ENCODE results near the gene SPOPL. TPM values are rescaled to one million over a fixed set of nuclear protein-coding genes. Genes with fewer than 3 reads are reported as not detected.
A peak's percentile ranks its signal among the peaks of the same experiment; 100 is the strongest.
"Not testable (repeated sequence)": the region's sequence is repeated elsewhere in the genome, so short reads cannot be mapped to it uniquely, and the experiment has no call there.

The SPOPL gene
- total RNA-seq, 2 donors from 2014 or later = 12.8 to 15.6 TPM

DNA sequence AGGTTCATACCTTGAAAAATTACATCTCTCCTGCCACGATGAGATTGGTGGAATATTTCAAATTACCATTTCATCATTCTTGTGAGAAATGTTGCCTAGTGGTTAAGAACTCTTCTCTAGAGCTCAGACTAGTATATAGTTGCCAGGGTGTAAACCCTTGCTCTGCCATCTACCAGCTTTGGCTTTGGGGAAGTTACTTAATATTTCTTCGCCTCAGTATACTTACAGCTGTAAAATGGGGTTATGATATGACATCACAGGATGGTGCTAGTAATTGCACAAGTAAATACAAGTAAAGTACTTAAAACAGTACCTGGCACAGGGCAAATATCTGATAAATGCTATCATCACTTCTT, 1.5 kb downstream of the SPOPL start:
- Mint-ChIP-seq H3K36me3 (ENCODE audit: low read depth) (peaks cover 12% of the 10 kb centered on the region), H3K27me3 (no peaks in the 10 kb centered on the region), H3K4me3 (peak overlapping the region; percentile 96), H3K4me1 (peaks cover 28% of the 10 kb centered on the region), H3K9me3 (no peaks in the 10 kb centered on the region), H3K27ac (peak overlapping the region; percentile 97)
- peak; percentile 71 for ATAC-seq (replicated peaks)

DNA sequence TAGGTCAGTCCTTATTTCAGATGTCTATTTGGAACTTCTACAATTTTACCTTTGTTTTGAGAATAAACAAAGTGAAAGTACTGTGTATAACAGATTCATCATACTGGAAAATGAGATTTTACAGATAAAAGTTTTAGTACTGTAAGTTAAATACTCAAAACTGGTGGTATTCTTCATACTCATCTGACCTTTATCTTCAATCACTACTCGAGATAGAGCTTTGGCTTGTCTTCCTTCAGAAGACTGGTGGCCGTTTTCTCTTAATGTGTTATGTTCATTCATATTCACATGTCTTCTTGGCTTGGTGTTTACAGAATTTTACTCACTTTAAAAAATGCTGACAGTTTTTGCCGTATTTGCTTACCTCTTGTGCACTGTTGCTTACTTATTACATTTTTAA, 2.1 kb downstream of the SPOPL start:
- H3K4me1 Mint-ChIP-seq = peaks cover 28% of the 10 kb centered on the region
- peak overlapping the region; percentile 96 for H3K4me3 Mint-ChIP-seq
- H3K36me3 Mint-ChIP-seq (ENCODE audit: low read depth) = peaks cover 12% of the 10 kb centered on the region
- H3K27me3 Mint-ChIP-seq = no peaks in the 10 kb centered on the region
- no peaks in the 10 kb centered on the region for H3K9me3 Mint-ChIP-seq
- peak overlapping the region; percentile 97 for H3K27ac Mint-ChIP-seq
- peak; percentile 30 for ATAC-seq (replicated peaks)

DNA sequence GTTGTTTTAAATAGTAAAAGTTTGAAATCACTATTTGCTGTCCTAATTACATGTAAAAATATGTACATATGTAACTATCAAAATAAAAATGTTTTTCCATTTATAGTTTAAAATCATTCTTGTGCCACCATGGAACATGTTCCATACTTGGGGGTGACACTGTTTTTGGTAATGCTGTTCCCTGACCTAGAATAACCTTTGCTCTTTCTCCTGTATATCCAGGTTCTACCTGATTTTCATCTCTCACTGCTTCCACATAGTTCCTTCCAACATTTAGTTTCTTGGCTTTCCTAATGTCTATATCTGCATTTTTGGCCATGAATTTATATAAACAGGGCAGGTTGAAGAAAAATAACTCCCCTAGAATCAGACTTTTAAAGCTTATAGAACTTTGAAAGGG, 2.5 kb downstream of the SPOPL start:
- ATAC-seq (replicated peaks) = no peak
- Mint-ChIP-seq H3K36me3 (ENCODE audit: low read depth) (peaks cover 12% of the 10 kb centered on the region), H3K27me3 (no peaks in the 10 kb centered on the region), H3K9me3 (no peaks in the 10 kb centered on the region), H3K4me3 (peak overlapping the region; percentile 96), H3K4me1 (peaks cover 28% of the 10 kb centered on the region), H3K27ac (peak overlapping the region; percentile 97)

DNA sequence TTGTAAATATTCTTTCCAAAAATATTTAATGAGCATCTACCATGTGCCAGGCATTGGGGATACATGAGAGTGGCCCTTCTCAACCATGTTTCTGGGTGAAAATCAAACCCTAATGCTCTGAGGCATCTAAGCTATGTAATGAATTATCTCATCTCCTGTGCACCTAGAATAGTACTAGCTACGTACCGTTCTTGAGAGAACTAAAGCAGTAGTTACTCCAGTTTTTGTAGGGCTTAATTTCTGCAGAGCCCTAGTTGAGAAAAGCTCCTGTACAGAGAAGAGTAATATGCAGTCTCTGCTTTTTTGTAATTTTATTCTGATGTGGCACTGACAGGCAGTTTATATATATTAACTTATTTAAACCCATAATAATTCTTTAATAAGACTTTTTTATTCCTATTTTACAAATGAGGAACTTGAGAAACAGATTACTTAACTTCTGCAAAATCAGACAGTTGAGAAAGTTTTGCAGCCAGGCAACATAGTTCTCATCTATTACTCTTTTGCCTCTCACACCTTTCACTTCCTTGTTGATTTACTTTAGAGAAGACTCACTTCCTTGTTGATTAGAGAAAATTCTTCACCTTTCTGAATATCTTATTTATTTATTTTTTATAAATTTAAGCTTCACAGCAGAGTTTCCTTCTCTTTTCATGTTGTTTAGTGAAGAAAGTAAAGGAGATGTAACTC, 3.1 kb downstream of the SPOPL start:
- H3K27me3 Mint-ChIP-seq = no peaks in the 10 kb centered on the region
- H3K36me3 Mint-ChIP-seq (ENCODE audit: low read depth) = peaks cover 15% of the 10 kb centered on the region
- H3K9me3 Mint-ChIP-seq = no peaks in the 10 kb centered on the region
- H3K4me3 Mint-ChIP-seq = peak overlapping the region; percentile 96
- peaks cover 31% of the 10 kb centered on the region for H3K4me1 Mint-ChIP-seq
- ATAC-seq (replicated peaks) = no peak
- H3K27ac Mint-ChIP-seq = peak overlapping the region; percentile 97

DNA sequence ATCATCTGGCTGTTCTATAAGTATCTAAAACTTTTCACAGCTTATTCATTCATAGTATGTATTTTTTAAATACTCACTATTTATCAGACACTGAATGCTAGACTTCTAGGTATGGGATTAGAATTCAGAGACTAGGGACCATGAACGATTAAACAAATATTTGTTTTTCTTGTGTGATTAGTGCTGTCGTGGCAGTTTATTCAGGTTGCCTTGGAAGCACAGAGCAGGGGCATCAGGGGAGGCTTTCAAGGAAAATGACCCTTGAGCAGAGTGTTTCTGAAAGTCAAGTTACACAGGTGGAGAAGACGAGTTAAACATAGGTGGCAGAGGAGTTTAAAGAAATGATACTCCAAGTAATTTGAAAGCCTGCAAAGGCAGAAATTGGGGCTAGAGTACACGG, 5.7 kb downstream of the SPOPL start:
- Mint-ChIP-seq H3K4me3 (no peak overlapping the region), H3K4me1 (peaks cover 39% of the 10 kb centered on the region), H3K27ac (no peak overlapping the region), H3K36me3 (ENCODE audit: low read depth) (peaks cover 16% of the 10 kb centered on the region), H3K9me3 (no peaks in the 10 kb centered on the region), H3K27me3 (no peaks in the 10 kb centered on the region)
- ATAC-seq (replicated peaks) = no peak

DNA sequence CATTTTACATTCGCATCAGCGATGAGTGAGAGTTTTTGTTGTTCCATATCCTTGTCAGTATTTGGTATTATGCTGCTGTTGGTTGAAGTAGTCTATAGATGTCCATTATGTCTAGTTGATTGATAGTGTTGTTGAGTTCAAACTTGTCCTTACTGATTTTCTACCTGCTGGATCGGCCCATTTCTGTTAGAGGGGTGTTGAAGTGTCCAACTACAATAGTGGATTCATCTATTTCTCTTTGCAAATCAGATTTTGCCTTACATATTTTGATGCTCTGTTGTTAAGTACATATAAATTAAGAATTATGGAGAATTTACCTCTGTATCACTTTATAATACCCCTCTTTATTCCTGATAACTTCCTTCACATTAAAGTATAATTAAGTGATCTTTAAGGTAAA, 8.7 kb downstream of the SPOPL start:
- Mint-ChIP-seq H3K4me1 (peaks cover 41% of the 10 kb centered on the region), H3K9me3 (no peaks in the 10 kb centered on the region), H3K27ac (no peak overlapping the region), H3K4me3 (no peak overlapping the region), H3K36me3 (ENCODE audit: low read depth) (peaks cover 12% of the 10 kb centered on the region), H3K27me3 (no peaks in the 10 kb centered on the region)
- no peak for ATAC-seq (replicated peaks)

DNA sequence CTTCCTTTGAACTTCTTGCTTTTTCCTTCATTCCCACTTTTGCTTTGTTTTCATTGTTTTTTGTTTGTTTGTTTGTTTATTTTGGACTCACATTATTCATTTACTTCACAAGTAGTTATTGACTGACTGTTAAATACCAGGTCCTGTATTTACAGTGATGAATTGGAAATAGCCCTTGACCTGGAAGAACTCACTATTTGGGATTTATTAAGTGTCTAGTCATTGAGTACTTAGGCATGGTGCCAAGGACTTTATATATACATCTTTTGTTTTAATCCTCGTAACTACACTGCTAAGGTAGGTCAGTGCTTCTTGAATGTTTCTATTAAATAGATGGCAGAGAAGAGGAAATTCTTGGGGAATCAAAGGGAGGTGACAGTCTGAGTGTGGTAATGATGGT, 11.1 kb downstream of the SPOPL start:
- no peak for ATAC-seq (replicated peaks)
- Mint-ChIP-seq H3K9me3 (no peaks in the 10 kb centered on the region), H3K27ac (no peak overlapping the region), H3K4me1 (peaks cover 38% of the 10 kb centered on the region), H3K36me3 (ENCODE audit: low read depth) (peaks cover 12% of the 10 kb centered on the region), H3K27me3 (no peaks in the 10 kb centered on the region), H3K4me3 (no peak overlapping the region)

DNA sequence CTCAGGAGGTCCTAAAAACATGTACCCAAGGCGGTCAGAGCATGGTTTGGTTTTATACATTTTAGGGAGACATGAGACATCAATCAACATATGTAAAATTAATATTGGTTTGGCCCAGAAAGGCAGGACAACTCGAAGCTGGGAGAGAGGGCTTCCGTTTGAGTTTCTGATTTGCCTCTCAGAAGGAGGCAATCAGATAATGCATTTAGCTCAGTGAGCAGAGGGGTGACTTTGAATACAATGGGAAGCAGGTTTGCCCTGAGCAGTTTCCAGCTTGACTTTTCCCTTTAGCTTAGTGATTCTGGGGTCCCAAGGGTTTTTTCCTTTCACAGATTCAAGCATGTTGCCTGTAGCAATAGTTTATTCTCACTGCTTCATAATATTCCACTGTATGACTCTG, 12.6 kb downstream of the SPOPL start:
- H3K27me3 Mint-ChIP-seq = no peaks in the 10 kb centered on the region
- no peak for ATAC-seq (replicated peaks)
- H3K36me3 Mint-ChIP-seq (ENCODE audit: low read depth) = peaks cover 12% of the 10 kb centered on the region
- H3K4me3 Mint-ChIP-seq = no peak overlapping the region
- no peak overlapping the region for H3K27ac Mint-ChIP-seq
- H3K4me1 Mint-ChIP-seq = peaks cover 38% of the 10 kb centered on the region
- no peaks in the 10 kb centered on the region for H3K9me3 Mint-ChIP-seq

DNA sequence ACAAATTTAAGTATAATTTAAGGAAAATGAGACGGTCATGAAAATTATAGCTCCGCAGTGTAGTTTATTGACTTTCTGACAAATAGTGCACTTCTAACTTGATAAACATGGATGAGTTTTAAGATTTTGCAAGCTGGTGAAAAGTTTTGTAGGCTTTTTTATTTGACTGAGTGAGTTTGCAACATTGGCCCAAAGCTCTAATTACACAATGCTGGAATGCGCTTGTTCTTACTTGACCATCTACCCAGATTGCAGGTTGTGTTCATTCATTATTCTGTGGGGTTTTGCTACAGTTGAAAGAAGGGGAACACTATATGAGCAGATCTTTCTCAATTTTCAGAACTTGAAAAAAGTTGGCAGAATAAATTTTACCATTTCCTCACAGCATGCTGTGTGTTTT, 13.5 kb downstream of the SPOPL start:
- Mint-ChIP-seq H3K27ac (no peak overlapping the region), H3K4me1 (peaks cover 31% of the 10 kb centered on the region)

DNA sequence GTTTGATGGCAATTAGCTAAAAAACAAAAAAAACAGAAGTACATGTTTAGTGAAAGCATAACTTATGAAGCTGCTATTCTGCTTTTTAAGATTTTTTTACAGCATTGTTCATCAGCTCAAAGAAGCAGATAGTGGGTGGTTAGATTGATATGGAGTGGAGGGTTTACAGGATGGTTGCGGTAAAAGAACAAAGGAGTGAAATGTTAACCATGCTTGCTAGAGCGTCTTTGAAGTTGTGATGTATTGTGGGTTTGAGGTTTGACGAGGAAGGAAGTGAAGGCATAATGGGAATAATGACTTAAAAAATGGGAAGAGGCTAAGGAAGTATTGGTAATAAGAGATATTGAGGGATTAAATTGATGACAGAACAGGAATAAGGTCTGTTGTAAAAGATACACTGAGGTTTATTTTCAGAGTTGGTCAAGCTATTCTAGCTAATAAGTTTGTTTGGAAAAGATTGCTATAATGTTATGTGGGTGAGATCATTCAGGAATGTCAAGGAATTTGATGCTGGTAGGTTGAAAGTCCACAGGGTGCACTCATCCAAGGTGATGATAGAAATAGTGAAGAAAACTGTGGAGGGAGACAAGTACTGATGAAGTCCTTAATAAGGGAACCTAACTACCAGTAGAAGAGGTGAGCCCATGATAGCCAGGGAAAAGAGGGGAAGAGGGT, 14.6 kb downstream of the SPOPL start:
- H3K36me3 Mint-ChIP-seq (ENCODE audit: low read depth) = peaks cover 4% of the 10 kb centered on the region
- H3K4me1 Mint-ChIP-seq = peaks cover 27% of the 10 kb centered on the region

More for the DNA sequence above, 13.5 kb downstream of the SPOPL start:
- no peak for ATAC-seq (replicated peaks)
- H3K4me3 Mint-ChIP-seq = no peak overlapping the region
- H3K9me3 Mint-ChIP-seq = no peaks in the 10 kb centered on the region
- peaks cover 4% of the 10 kb centered on the region for H3K36me3 Mint-ChIP-seq (ENCODE audit: low read depth)
- H3K27me3 Mint-ChIP-seq = no peaks in the 10 kb centered on the region

DNA sequence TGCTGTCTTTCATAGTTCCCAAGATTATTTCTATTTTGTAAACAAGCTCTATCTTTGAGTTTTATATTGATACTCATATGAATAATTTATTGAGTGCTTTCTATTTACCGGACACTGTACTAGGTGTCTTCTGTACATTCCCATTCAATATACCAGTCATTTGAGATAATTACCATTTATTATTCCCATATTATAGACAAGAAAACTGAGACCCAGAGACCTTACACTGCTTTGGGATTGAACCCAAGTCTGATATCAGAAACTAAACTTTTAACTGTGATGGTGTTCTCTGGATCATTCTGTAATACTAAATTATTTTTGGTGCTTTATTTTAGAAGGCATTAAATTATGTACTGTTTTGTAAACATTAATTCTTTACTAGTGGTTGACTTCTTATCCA, 17.3 kb downstream of the SPOPL start:
- no peak for ATAC-seq (replicated peaks)
- peaks cover 31% of the 10 kb centered on the region for H3K4me1 Mint-ChIP-seq
- H3K27me3 Mint-ChIP-seq = no peaks in the 10 kb centered on the region
- peaks cover 10% of the 10 kb centered on the region for H3K36me3 Mint-ChIP-seq (ENCODE audit: low read depth)
- H3K4me3 Mint-ChIP-seq = no peak overlapping the region
- H3K9me3 Mint-ChIP-seq = no peaks in the 10 kb centered on the region
- no peak overlapping the region for H3K27ac Mint-ChIP-seq

More for the DNA sequence above, 14.6 kb downstream of the SPOPL start:
- H3K27ac Mint-ChIP-seq = no peak overlapping the region
- ATAC-seq (replicated peaks) = peak; percentile 37
- H3K27me3 Mint-ChIP-seq = no peaks in the 10 kb centered on the region
- H3K9me3 Mint-ChIP-seq = no peaks in the 10 kb centered on the region
- H3K4me3 Mint-ChIP-seq = peak overlapping the region; percentile 1

DNA sequence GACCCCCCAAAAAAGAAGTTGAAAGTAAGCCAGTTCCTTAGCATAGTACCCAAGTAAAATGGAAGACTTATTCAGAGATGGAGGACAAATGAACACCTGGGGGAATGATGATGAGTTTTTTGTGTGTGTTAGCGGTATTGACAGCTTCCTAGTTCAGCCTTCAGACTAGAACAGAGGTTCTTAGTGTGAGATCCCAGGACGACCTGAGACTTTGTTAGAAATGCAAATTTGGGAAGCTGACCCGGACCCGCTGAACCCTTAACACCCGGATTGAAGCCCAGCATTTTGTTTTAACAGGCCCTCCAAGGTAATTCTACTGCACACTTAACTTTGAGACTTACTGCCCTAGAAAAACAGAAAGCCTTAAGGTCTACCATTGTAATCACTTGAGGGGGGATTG, 20.3 kb downstream of the SPOPL start:
- Mint-ChIP-seq H3K4me1 (peaks cover 17% of the 10 kb centered on the region), H3K36me3 (ENCODE audit: low read depth) (peaks cover 23% of the 10 kb centered on the region), H3K27ac (no peak overlapping the region), H3K27me3 (no peaks in the 10 kb centered on the region), H3K4me3 (no peak overlapping the region), H3K9me3 (peaks cover 8% of the 10 kb centered on the region)
- ATAC-seq (replicated peaks) = no peak

DNA sequence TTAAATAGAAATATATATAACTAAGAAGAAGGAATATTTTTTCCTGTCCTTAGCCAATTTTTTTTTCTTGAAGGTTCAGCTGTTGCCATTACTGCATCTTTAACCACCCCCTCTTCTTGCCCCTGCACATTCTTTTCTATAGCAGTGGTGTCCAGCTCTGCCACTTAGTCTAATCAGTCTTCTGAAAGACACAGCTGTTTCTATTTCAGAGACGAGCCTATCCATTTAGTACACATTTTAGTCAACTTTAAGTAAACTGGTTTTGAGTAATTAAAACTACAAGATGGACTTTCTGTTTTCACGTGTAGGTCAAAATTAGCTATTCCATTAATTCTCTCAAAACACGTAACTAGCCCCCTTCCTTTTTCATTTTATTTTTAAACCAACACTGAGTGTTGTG, 21.0 kb downstream of the SPOPL start:
- Mint-ChIP-seq H3K36me3 (ENCODE audit: low read depth) (peaks cover 23% of the 10 kb centered on the region), H3K27ac (no peak overlapping the region), H3K27me3 (no peaks in the 10 kb centered on the region), H3K4me3 (no peak overlapping the region), H3K4me1 (peaks cover 18% of the 10 kb centered on the region), H3K9me3 (peaks cover 8% of the 10 kb centered on the region)
- ATAC-seq (replicated peaks) = no peak

DNA sequence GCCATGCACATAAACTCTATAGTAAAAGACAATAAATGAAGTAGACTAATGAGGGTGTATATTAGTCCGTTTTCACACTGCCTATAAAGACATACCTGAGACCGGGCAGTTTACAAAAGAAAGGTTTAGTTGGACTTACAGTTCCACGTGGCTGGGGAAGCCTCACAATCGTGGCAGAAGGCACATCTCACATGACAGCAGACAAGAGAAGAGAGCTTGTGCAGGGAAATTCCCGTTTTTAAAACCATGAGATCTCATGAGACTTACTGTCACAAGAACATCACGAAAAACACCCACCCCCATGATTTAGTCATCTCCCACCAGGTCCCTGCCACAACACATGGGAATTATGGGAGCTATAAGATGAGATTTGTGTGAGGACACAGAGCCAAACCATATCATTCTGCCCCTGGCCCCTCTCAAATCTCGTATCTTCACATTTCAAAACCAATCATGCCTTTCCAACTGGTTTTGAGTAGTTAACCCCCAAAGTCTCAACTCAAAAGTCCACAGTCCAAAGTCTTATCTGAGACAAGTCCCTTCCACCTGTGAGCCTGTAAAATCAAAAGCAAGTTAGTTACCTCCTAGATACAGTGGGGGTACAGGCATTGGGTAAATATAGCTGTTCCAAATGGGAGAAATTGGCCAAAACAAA, 21.6 kb downstream of the SPOPL start:
- Mint-ChIP-seq H3K4me1 (peaks cover 24% of the 10 kb centered on the region), H3K36me3 (ENCODE audit: low read depth) (peaks cover 23% of the 10 kb centered on the region)
- not testable (repeated sequence) for H3K9me3 Mint-ChIP-seq; H3K27me3 Mint-ChIP-seq; H3K4me3 Mint-ChIP-seq; H3K27ac Mint-ChIP-seq; ATAC-seq (replicated peaks)

DNA sequence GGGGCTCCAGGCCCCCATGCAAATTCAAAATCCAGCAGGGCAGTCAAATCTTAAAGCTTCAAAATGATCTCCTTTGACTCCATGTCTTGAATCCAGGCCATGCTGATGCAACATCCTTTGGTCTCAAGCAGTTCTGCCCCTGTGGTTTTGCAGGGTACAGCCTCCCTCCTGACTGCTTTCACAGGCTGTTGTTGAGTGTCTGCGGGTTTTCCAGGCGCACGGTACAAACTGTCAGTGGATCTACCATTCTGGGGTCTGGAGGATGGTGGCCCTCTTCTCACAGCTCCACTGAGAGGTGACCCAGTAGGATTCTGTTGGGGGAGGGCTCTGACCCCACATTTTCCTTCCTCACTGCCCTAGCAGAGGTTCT, 22.1 kb downstream of the SPOPL start:
- H3K27ac Mint-ChIP-seq; ATAC-seq (replicated peaks); H3K9me3 Mint-ChIP-seq; H3K27me3 Mint-ChIP-seq; H3K4me3 Mint-ChIP-seq: not testable (repeated sequence)
- Mint-ChIP-seq H3K36me3 (ENCODE audit: low read depth) (peaks cover 23% of the 10 kb centered on the region), H3K4me1 (peaks cover 29% of the 10 kb centered on the region)
